DMS114 treated with DMSO at 0.1 percent for 48 hours (cell line): ENCODE results near the gene UBA52.

ENCODE experiments used
- DNase-seq: peaks from one replicate; lab custom pipeline; 2025; ENCODE audit not compliant: unreplicated experiment; lab: John Stamatoyannopoulos, UW

UBA52 gene

DNA sequence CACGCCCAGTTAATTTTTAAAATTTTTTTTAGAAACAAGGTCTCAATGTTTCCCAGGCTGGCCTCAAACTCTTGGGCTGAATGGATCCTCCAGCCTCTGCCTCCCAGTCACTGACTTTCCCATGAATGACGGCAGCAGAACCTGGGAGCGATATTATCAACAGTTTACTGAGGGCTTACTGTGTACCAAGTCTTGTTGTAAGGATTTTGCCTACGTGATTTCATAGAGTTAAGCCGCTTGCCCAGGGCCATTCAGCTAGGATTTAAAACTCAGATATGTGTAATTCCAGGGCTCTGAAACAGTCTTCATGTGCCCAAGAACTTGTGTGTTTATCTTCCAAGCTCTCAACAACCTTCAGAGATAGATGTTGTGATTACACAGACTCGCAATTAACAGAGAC, 20.0 kb upstream of the UBA52 start:
- no peak for DNase-seq

DNA sequence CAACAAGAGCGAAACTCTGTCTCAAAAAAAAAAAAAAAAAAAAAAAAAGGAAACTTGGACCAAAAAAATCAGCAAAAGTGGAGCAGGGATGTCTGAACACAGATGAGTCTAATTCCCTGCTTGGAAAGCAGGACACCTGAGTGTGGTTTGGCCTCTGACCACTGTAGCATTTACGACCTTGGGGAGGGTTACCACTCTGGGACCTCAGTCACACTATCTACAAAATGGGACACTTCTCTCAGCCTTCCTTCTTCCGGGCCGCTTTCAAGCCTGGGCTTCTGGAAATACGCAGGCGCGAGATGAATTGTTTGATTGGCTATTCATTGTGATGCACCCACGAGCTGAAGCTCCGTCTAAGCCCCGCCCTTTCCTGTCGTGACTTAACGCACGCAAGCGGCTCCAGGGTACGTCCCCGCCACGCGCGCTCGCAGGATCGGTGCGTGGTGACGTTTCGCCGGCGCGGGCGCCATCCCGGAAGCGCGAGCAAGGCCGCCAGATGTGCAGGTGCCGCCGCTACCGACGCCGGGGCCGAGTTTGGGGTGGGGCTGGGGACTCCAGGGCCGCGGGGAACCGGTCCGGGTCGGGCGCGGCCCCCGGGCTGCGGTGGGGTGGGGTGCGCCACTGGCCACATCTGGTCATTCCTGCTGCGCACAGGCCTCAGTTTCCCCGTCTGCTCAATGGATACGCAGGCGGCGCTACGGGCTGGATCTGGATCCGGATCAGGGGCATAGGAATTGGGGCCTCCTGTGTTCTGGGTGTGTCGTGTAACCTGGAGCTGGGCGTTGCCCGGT, 14.1 kb upstream of the UBA52 start, which contains the start of gene KXD1:
Gene KXD1, plus strand, starts transcription at position 460 of the 791 bp plus-strand sequence. CDS start 4,187 bp downstream, outside the sequence.
- DNase-seq, result peak; percentile 99

DNA sequence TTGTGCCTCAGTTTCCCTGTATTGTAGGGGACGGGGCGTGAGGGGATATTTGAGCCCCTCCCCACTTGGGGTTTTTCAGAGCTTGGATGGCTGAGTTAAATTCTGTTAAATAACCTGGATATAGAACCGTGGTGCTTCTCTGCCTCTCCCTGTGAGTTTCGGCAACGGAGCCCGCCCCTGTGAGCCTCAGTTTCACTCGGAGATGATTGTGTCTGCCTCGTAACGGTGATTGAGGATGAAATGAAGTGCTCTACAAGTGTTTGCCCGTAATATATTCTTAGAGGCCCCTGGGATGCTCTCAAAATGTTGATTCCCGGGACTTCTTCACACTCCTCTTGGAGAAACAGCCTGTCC, 13.5 kb upstream of the UBA52 start:
- no peak for DNase-seq

DNA sequence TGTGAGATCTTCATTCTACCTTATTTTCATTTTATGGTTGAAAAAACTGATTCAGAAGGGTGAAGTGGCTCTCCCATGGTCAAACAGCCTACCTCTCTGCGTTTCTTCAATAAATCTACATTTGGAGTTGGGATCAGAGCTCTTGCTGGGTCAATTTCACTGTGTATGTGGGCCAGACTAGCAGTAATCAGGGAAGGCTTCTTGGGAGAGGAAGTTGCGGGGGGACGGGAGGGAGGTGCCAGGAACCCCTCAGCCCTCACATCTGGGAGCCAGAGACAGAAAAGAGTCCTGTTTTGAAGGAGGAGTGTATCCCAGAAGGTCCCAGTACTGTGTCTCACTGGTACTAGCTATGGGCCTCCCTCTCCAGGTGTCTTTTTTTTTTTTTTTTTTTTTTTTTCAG, 13.1 kb upstream of the UBA52 start:
- no peak for DNase-seq

DNA sequence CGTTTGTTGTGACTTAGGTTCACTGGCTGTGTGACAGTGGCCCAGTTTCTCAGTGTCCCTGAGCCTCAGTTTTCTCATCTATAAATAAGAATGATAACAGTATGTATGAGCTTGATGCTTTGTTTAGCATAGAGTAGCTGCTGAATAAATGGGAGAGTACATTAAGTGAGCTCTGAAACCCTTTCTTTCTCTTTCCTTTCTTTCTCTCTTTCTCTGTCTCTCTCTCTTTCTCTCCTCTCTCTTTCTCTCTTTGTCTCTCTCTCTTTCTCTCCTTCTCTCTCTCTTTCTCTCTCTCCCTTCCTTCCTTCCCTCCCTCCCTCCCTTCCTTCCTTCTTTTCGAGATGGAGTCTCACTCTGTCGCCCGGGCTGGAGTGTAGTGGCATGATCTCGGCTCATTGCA, 12.0 kb upstream of the UBA52 start:
- no peak for DNase-seq

DNA sequence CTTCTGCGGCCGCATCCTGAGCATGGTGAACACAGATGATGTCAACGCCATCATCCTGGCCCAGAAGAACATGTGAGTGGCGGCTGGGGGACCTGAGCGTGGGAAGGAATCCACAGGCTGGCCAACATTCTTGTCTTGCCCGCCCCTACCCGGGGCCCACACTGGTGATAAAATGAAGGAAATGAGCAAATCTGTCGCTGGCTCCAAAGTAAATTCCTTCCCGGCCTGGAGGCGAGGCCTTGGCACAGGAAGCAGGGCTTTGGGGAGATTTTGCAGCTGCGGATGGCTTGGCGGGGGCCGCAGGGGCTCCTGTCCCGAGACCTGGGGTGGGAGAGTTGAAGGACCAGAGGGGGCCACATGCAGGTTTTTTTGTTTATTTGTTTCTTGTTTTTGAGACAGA, 9.6 kb upstream of the UBA52 start:
- no peak for DNase-seq

DNA sequence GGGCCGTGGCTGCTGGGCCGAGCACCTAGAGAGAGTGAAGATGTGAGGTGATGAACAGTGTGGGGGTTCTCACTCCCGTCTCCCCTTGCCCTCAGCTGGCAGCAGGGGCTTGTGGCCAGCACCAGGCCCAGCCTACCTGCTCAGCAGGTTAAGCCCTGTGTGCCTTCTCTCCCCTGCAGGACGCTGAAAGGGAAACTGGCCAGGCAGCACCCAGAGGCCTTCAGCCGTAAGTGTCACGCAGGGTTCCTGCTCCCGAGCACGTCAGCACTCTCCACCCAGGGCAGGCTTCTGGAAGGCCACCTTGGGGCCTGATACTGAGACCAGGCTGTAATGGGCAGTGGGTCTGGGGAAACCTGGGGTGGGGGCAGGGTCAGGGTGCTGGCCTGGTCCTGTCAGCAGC, 4.7 kb upstream of the UBA52 start:
- no peak for DNase-seq

DNA sequence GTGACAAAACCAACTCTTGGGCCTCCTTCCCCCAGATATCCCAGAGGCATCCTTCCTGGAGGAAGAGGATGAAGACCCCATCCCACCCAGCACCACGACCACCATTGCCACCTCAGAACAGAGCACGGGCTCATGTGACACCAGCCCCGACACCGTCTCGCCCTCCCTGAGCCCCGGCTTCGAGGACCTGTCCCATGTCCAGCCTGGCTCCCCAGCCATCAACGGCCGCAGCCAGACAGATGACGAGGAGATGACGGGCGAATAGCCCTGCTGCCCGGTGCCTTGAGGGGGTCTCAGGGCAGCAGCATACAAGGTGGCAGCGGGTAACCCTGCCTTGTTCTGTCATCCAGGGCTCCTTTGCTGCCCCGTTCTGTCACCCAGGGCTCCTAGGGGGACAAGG, 3.3 kb upstream of the UBA52 start:
- no peak for DNase-seq

DNA sequence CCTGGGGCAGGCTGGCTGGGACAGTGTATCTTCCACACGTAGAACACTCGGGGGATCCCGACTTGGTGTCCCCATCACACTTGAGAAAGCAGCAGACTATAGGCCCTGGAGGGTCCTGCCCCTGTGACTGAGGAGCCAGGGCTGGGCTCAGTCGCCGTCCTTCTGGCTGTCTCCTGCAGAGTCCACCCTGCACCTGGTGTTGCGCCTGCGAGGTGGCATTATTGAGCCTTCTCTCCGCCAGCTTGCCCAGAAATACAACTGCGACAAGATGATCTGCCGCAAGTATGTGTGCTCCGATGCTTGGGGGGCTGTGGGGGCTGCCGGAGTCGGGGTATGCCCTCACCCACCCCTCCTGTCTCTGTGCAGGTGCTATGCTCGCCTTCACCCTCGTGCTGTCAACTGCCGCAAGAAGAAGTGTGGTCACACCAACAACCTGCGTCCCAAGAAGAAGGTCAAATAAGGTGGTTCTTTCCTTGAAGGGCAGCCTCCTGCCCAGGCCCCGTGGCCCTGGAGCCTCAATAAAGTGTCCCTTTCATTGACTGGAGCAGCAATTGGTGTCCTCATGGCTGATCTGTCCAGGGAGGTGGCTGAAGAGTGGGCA, 3.1 kb downstream of the UBA52 start:
- DNase-seq, result no peak

DNA sequence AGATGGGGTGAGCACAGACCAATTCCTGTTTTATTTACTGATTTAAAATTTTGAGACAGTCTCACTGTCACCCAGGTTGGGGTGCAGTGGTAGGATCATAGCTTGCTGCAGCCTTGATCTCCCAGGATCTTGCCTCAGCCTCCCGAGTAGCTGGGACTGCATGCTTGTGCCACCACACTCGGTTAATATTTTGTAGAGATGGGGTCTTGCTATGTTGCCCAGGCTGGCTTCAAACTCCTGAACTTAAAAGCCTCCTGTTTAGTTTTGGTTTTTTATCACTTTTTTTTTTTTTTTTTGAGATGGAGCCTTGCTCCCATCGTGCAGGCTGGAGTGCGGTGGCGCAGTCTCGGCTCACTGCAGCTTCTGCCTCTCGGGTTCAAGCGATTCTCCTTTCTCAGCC, 4.7 kb downstream of the UBA52 start:
- no peak for DNase-seq

DNA sequence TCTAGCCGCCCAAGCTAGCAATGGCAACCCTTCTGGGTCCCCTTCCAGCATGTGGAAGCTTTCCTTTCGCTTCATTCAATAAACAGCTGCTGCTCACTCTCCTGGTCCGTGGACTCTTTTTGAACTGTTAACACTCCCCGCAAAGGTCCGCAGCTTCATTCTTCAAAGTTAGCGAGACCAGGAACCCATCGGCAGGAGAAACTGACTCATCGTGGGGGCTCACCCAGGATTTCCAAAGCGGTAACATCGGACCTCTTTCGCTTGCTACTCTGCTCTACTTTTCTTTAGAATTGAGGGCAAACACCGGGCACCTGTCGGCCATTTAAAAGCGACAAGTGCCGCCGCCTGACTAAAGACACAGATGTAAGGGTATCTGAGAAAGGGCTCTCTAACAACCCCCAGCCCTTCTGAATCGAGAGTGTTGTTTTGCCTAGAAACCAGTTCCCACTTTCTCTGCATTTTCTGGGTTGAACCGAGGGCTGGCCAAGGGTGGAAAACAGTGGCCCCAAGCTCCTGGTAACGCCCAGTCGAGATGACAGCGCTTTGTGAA, 5.8 kb downstream of the UBA52 start:
- DNase-seq, result no peak

DNA sequence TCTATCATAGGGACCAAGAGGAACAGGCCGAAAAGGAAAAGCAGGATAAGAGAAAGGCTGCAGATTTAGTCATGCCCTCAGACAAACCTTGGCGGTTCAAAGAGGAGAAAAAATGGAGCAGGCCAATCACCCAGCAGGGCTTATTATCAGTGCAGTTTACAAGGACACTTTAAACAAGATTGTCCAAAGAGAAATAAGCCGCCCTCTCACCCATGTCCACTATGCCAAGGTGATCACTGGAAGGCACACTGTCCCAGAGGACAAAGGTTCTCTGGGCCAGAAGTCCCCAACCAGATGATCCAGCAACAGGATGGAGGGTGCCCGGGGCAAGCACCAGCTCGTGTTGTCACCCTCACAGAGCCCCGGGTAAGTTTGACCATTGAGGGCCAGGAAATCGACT, 8.7 kb downstream of the UBA52 start:
- no peak for DNase-seq

DNA sequence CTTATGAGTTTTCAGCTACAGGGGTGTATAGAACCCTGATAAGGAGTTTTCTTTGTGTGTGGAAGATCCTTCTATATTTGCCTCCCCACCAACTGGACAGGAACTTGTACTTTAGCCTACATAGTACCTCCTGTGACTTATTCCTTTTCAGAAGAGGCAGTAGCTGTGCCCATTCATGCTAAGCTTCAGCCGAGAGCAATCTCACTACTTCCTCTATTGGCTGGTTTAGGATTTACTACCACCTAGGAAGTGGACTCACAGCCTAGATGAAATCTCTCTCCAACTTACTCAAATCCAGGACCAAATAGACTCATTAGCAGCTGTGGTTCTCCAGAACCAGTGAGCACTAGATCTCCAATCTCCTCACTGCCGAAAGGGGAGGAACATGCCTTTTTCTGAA, 14.6 kb downstream of the UBA52 start:
- no peak for DNase-seq

DNA sequence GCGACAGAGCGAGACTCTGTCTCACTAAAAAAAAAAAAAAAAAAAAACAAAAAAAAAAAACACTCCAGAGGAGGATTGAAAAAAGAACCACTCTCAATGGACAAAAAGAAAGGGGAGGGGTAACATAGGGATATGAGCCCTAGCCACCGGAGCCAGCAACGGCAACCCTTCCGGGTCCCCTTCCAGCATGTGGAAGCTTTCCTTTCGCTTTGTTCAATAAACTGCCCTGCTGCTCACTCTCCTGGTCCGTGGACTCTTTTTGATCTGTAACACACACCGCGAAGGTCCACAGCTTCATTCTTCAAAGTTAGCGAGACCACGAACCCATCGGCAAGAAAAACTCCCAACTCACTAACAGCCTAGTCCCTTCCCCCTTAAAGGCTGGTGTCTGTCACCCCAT, 15.9 kb downstream of the UBA52 start:
- DNase-seq, result no peak

DNA sequence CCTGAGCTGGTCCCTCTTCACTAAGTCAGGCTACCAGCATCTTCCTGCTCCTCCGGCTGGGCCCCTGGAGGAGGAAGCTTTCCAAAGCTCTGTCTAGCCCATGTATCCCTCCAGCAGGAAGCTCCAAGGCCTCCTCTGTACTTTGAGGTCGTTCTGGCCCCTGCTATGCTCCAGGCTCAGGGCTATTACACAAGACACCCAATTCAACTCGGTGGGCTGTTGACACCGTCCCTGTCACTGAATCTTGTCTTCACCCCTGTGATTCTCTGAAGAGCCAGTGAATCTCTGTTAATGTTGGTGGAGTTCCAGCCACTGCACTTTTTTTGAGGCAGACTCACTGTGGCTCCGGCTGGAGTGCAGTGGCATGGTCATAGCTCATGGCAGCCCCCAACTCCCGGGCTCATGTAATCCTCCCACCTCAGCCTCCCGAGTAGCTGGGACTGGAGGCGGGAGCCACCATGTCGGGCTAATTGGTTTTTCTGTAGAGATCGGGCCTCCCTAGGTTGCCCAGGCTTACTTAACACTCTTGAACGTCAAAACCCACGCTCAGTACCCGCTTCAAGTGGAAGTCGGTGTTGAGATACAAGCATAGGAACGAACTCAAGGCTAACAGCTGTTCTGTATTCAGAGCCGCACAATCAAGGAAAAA, 16.4 kb downstream of the UBA52 start:
- DNase-seq, result no peak

DNA sequence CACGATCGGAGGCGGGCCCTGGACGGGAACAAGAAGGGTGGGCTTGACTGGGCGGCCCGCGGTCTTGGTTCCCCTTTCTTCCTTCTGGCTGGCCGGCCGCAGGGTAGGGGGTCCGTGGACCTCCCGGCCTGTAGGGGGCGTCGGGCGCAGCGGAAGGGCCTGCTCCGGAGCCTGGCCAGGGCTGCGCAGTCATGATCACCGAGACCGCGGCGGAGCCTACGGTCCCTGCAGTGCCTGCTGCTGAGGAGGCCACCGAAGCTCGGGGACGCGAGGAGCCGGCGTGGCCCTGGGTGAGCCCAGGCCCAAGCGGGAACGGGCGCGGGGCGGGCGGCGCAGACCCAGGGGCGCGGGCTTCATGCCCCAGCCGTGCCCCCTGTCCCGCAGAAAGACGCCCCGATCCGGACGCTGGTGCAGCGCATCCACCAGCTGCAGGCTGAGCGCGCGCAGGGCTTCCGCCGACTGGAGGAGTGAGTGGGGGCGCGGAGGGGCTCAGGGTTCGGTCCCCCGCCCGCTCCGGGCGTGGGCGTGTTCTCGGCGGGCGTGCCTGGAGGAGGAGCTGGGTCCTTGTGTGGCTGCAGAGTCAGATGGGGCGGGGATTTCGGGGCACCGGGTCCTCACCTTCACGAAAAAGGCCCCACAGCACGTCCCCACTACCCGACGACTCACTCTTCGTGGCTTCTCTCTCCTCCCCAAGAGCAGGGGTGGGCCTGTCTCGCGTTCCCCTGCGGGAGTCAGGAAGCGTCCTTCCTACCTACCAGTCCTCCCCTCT, 17.1 kb downstream of the UBA52 start, which contains the start of gene REX1BD:
Gene REX1BD, plus strand, starts transcription at position 188 of the 769 bp plus-strand sequence. Its CDS starts 4 bp downstream, at position 192.
- DNase-seq, result peak; percentile 65

DNA sequence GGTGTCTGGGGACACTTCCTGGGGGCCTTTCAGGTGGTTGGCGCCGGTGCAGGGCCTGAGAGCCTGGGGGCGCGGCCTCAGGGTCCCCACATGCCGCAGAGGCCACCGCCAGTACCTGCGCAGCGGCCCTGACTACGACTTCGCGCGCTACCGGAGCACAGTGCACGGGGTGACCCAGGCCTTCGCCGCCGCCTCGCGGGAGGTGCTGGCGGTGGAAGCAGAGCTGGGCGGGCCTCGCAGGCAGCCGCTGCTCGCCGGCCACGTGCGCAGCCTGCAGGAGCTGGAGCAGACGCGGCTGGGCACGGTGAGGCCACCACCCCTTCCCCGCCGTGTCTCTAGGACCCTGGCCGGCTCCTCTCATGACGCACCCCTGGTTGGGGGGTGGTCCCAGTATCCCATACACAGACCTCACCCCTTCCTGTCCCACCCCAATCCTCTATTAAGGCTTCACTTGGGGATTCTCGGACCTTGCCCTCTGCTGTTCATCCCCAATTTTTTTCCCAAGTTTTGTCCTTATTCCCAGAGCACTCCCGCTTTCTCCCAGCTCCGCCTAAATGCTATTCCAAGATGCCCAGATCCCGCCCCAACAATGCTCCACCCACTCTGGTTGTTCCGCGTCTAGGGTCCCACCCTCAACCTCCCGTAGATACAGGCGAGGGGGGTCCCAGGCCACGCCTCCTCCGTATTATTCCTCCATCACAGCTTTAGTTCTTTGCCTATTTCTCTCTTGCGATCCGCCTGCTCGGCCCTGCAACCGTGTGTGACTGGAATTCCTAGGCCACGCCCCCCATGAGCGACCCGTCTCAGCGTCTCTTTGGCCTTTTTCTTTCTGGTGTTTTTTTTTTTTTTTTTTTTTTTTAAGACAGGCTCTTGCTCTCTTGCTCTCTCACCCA, 18.0 kb downstream of the UBA52 start:
- DNase-seq, result peak; percentile 88

DNA sequence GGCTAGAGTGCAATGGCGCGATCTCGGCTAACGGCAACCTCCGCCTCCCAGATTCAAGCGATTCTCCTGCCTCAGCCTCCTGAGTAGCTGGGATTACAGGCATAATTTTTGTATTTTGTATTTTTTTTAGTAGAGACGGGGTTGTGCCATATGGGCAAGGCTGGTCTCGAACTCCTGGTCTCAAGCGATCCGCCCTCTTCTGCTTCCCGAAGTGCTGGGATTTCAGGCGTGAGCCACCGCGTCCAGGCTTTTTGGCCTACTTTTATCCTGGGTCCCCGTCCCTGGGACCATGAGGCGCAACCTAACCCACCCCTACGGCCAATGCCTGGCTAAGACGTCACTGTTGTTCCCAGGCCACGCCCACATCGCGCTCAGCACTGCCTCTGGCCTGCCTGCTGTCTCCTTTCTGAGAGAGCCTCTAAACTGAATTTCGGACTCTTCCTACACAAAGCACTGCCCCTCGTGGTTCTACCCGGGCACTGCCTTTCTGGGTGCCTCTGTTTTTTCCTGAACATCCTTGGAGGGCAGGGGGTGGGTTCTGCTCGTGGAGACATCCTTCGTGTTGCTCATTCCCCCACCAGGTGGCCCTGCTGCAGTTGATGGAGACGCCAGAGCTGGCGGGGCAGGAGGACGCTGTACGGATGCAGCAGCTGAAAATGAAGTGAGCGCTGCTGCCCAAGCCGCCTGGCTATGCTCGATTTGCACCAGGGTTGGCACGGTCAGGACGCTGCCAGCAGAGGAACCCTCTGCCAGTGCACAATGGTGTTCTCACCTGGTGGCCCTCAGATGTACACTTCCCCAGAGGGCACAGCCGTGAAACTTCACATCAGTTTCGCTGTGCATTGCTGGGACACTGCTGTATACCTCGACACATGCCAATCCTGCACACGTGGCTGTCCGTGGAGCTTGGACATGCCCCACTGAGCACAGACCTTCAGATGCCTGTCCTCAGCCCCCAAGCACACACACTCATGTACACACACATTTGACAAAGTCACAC, 18.9 kb downstream of the UBA52 start:
- peak; percentile 94 for DNase-seq
